Choroid plexus epithelial cell (primary cell): Measurements from ENCODE around the gene HSPA12A.

ENCODE experiments used
- DNase-seq: peaks from one replicate; pipeline ENCODE4 v3.0.0-alpha.2; 2010; ENCODE audit warnings: low read depth
- H3K4me3 ChIP-seq: 2 replicates; pipeline ENCODE4 v1.5.1; 2011; ENCODE audit warnings: low read depth, mild to moderate bottlenecking, control low read depth, low read length, moderate library complexity
- CTCF ChIP-seq: conservative IDR thresholded peaks from 2 replicates; pipeline ENCODE4 v1.5.1; 2011; ENCODE audit warnings: low read depth, mild to moderate bottlenecking, control low read depth, inconsistent platforms, low read length, moderate library complexity

The HSPA12A gene

GRCh38 chr10:116722736-116723427 is 19.5 kb downstream of the HSPA12A start:
- TF ChIP-seq CTCF, result no peak
- H3K4me3 ChIP-seq, result no peak overlapping the region
- DNase-seq, result no peak

GRCh38 chr10:116721547-116722392 is 20.6 kb downstream of the HSPA12A start:
- peak; percentile 55 for DNase-seq
- H3K4me3 ChIP-seq, result no peak overlapping the region
- no peak for TF ChIP-seq CTCF

GRCh38 chr10:116720668-116721546 is 21.5 kb downstream of the HSPA12A start:
- DNase-seq, result no peak

GRCh38 chr10:116720241-116720643 is 22.1 kb downstream of the HSPA12A start:
- H3K4me3 ChIP-seq, result no peak overlapping the region
- no peak for DNase-seq
- TF ChIP-seq CTCF, result no peak

More at GRCh38 chr10:116720668-116721546, 21.5 kb downstream of the HSPA12A start:
- no peak overlapping the region for H3K4me3 ChIP-seq
- no peak for TF ChIP-seq CTCF

- no peak overlapping the region for H3K4me3 ChIP-seq
- DNase-seq, result no peak
- no peak for TF ChIP-seq CTCF
Measured at GRCh38 chr10:116719804-116720203, 22.6 kb downstream of the HSPA12A start.

GRCh38 chr10:116718058-116718457 is 24.3 kb downstream of the HSPA12A start:
- DNase-seq, result no peak

More at GRCh38 chr10:116718058-116718457, 24.3 kb downstream of the HSPA12A start:
- TF ChIP-seq CTCF, result no peak
- no peak overlapping the region for H3K4me3 ChIP-seq
